Endodermal cell (in vitro differentiated cells): Measurements from ENCODE around the gene HERC3. TPM values are rescaled to one million over a fixed set of nuclear protein-coding genes. Genes with fewer than 3 reads are reported as not detected.

Experiments used
- DNase-seq: peaks from one replicate; pipeline ENCODE4 v3.0.0-alpha.2; 2017
- H3K27ac ChIP-seq: 2 replicates; pipeline ENCODE4 v1.5.1; 2013; ENCODE audit warnings: mild to moderate bottlenecking, low read depth, low read length, moderate library complexity
- H3K27me3 ChIP-seq: 2 replicates; pipeline ENCODE4 v1.6.1; 2013; ENCODE audit warnings: mild to moderate bottlenecking, low read length, moderate library complexity; ENCODE audit not compliant: insufficient read depth, control insufficient read depth, poor library complexity, severe bottlenecking
- H3K36me3 ChIP-seq: 2 replicates; pipeline ENCODE4 v1.7.0; 2013; ENCODE audit warnings: mild to moderate bottlenecking, low read length, moderate library complexity; ENCODE audit not compliant: control insufficient read depth, insufficient read depth
- H3K4me1 ChIP-seq: one replicate; pipeline ENCODE4 v1.7.0; 2013; ENCODE audit warnings: low read length; ENCODE audit not compliant: control insufficient read depth, insufficient read depth
- H3K4me3 ChIP-seq: 2 replicates; pipeline ENCODE4 v1.5.1; 2013; ENCODE audit warnings: mild to moderate bottlenecking, low read length, moderate library complexity
- H3K9ac ChIP-seq: 2 replicates; pipeline ENCODE4 v1.6.1; 2013; ENCODE audit warnings: mild to moderate bottlenecking, low read length, moderate library complexity; ENCODE audit not compliant: poor library complexity, severe bottlenecking; ENCODE audit errors: extremely low read depth
- H3K9me3 ChIP-seq: 2 replicates; pipeline ENCODE4 v1.6.1; 2013; ENCODE audit warnings: mild to moderate bottlenecking, low read length, moderate library complexity; ENCODE audit not compliant: control insufficient read depth
- H3K27ac Mint-ChIP-seq: 2 replicates; pipeline ENCODE4 v1.8.0; 2020; ENCODE audit warnings: mixed read lengths
- H3K27me3 Mint-ChIP-seq: 2 replicates; pipeline ENCODE4 v1.8.0; 2021; ENCODE audit warnings: mild to moderate bottlenecking, mixed read lengths; ENCODE audit not compliant: insufficient read depth
- H3K36me3 Mint-ChIP-seq: 2 replicates; pipeline ENCODE4 v1.8.0; 2020; ENCODE audit warnings: low read depth, mixed read lengths
- H3K4me1 Mint-ChIP-seq: 2 replicates; pipeline ENCODE4 v1.8.0; 2020; ENCODE audit warnings: mixed read lengths
- H3K4me3 Mint-ChIP-seq: 2 replicates; pipeline ENCODE4 v1.8.0; 2020; ENCODE audit warnings: mild to moderate bottlenecking, moderate library complexity, mixed read lengths
- H3K9me3 Mint-ChIP-seq: 2 replicates; pipeline ENCODE4 v1.8.0; 2020; ENCODE audit warnings: mild to moderate bottlenecking, mixed read lengths
- CTCF ChIP-seq: fragments of 200-600 bp; sonication (generic); conservative IDR thresholded peaks from 2 replicates; pipeline ENCODE4 v1.5.0; 2021; ENCODE audit warnings: antibody characterized with exemption, mild to moderate bottlenecking
- WGBS, 2 experiments: methylation state at CpG; one replicate each; pipeline versions ENCODE4 v1.1.5 to v1.1.7; 2013; ENCODE audit warnings: missing lambda C conversion rate in 2 of 2, mixed read lengths in 1 of 2; ENCODE audit not compliant: insufficient coverage in 1 of 2, insufficient read length in 1 of 2; 5-methylcytosine and 5-hydroxymethylcytosine counted together
- total RNA-seq, 2 donors: library from RNA; stranded (reverse); fragmentation: NEBNext Ultra II Directional in 1 of 2; extraction: Animal tissue kit (Norgen Biotek cat#: 25700) in 1 of 2; gene quantifications; 2 replicates in 1 of 2; 3 replicates in 1 of 2; pipeline ENCODE4 v1.2.1, GENCODE V29; 2021

The HERC3 gene
- total RNA-seq, 2 donors from 2014 or later = 4.4 to 5.9 TPM

GRCh38 chr4:88754796-88755195 is 162.5 kb downstream of the HERC3 start:
- TF ChIP-seq CTCF = no peak
- H3K4me1 ChIP-seq = peaks cover 13% of the 10 kb centered on the region
- Mint-ChIP-seq H3K27me3 (no peaks in the 10 kb centered on the region), H3K9me3 (no peaks in the 10 kb centered on the region), H3K36me3 (peaks cover 10% of the 10 kb centered on the region), H3K4me1 (peaks cover 33% of the 10 kb centered on the region), H3K27ac (no peak overlapping the region), H3K4me3 (no peak overlapping the region)
- peaks cover 5% of the 10 kb centered on the region for H3K36me3 ChIP-seq
- no peaks in the 10 kb centered on the region for H3K9me3 ChIP-seq
- no peak overlapping the region for H3K4me3 ChIP-seq
- DNase-seq = no peak
- 89% methylated on average over 3 of the region's 3 CpGs; no CpG with 5 or more reads in 1 of the 2 experiments for WGBS, 2 experiments
- no peak overlapping the region for H3K27ac ChIP-seq
- no peaks in the 10 kb centered on the region for H3K27me3 ChIP-seq
- H3K9ac ChIP-seq = no peak overlapping the region

GRCh38 chr4:88755454-88755853 is 163.2 kb downstream of the HERC3 start:
- Mint-ChIP-seq H3K27ac (no peak overlapping the region), H3K4me1 (peaks cover 35% of the 10 kb centered on the region), H3K4me3 (no peak overlapping the region), H3K36me3 (peaks cover 4% of the 10 kb centered on the region), H3K27me3 (no peaks in the 10 kb centered on the region), H3K9me3 (no peaks in the 10 kb centered on the region)
- H3K4me1 ChIP-seq = peaks cover 13% of the 10 kb centered on the region
- no peak overlapping the region for H3K4me3 ChIP-seq
- DNase-seq = no peak
- WGBS, 2 experiments = 89 to 95% methylated on average over 1 of the region's 1 CpG
- no peak for TF ChIP-seq CTCF
- H3K9me3 ChIP-seq = no peaks in the 10 kb centered on the region
- H3K36me3 ChIP-seq = no peaks in the 10 kb centered on the region
- H3K27ac ChIP-seq = no peak overlapping the region
- H3K9ac ChIP-seq = no peak overlapping the region
- H3K27me3 ChIP-seq = no peaks in the 10 kb centered on the region

GRCh38 chr4:88756149-88756548 is 163.9 kb downstream of the HERC3 start:
- DNase-seq = no peak
- Histone ChIP-seq H3K36me3 (no peaks in the 10 kb centered on the region), H3K9me3 (no peaks in the 10 kb centered on the region), H3K27ac (no peak overlapping the region), H3K4me1 (peaks cover 13% of the 10 kb centered on the region), H3K4me3 (no peak overlapping the region), H3K27me3 (no peaks in the 10 kb centered on the region), H3K9ac (no peak overlapping the region)
- H3K4me1 Mint-ChIP-seq = peaks cover 35% of the 10 kb centered on the region
- H3K36me3 Mint-ChIP-seq = peaks cover 2% of the 10 kb centered on the region
- 95 to 100% methylated on average over 2 to 5 of the region's 5 CpGs for WGBS, 2 experiments
- no peak overlapping the region for H3K27ac Mint-ChIP-seq
- no peaks in the 10 kb centered on the region for H3K27me3 Mint-ChIP-seq
- H3K9me3 Mint-ChIP-seq = no peaks in the 10 kb centered on the region
- H3K4me3 Mint-ChIP-seq = no peak overlapping the region
- TF ChIP-seq CTCF = no peak
